HG03442 (cell line): ENCODE data around the gene RDH14.
A peak's percentile ranks its signal among the peaks of the same experiment; 100 is the strongest.

Experiments used
- ATAC-seq: cut with Tn5 transposase; IDR thresholded peaks from one replicate; pipeline ENCODE4 v1.9.1; 2021; ENCODE audit warnings: mild to moderate bottlenecking, moderate library complexity; ENCODE audit not compliant: unreplicated experiment

RDH14 gene

DNA sequence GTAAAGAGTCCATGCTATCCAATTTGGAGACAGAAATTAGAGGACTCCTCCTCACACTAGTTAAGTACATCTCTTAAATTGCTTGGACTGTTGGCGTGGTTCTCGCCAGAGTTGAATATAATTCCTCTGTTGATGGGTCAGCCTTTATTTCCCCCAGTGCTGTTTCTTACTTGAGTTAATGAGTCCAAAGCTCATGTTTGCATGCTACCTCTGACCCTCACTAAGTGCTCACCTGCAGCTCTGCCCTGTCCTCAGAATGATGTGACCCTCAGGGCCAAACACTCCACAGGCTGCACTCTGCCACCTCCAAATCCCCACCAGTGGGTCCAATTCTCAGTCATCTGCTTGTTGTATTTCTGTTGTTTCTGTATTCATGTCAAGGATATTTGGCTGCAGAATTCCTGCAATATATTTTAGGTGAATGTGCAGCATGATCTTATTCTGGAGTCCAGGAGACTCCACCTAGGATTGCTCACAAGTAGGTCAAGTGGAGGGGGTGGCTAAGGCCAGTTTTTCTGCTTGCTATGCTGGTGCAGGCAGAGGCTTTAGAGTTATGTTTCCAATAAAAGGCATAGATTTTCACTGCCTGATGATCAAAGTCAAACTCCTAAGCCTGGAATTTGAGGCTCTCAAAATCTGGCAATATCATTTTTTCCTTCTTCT, 37.8 kb downstream of the RDH14 start:
- no peak for ATAC-seq

GRCh38 chr2:18520451-18521425, 39.7 kb downstream of the RDH14 start:
- peak; percentile 84 for ATAC-seq

GRCh38 chr2:18519914-18520450, 40.5 kb downstream of the RDH14 start:
- no peak for ATAC-seq

DNA sequence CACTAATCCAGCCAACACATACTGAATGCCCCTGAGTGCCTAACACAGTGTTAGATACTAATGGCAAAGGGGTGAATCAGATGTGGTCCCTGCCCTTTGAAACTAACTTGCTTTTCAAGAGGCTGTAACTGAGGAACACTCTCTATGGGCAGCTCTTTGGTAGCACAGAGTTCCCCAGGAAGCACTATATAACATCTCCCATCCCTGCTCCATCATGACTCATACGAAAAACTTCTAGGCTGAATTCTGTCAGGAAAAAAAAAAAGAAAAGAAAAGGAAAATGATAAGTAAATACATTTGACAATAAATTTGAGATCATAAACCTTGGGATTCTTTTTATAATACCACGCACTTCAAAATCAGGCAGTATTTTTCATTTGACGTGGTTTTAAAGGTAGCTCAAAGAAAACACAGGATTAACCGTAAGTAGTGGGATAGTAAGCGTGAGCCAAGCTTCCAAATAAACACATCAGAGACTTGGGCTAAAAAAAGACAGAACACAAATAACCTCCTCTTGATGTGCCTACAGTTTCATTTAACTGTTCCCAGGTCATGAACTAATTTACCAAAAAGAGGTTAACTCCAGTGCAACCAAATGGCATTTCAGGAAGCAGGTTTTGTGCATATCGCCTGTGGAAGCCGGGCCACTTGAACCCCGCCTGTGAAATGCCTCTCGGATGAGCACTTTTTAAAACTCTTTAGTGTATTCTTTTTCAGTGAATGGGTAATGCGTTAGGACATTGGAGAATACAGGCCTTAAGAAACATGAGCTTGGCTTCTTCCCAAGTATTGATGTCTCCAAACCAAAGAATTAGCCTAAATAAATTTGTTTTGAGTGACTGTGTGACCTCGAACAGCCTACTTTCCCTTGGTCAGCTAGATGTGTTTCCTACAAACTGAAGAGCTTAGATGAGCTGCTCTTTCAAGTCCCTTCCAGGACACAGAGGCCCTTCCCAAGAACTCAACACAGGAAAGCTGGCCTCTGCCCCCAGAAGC, 42.0 kb downstream of the RDH14 start:
- no peak for ATAC-seq

GRCh38 chr2:18517386-18517785, 43.1 kb downstream of the RDH14 start:
- no peak for ATAC-seq

DNA sequence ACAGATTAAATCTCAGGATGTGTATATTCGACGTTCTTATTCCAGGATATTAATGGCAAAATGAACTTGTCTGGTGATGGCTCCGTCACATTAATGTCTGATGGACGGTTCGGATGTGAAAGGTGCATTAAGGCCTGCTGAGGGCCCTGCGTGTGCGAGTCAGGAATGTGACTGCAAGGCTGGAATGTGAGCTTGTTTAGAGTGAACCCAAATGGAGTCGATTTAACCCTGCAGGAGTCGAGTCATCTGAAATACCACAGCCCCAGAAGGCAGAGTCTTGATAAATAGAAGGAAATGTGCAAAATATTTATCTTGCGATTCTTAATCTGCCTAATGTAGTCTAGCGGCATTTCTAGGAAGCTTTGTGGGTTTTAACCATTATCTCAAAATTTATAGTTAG, 44.3 kb downstream of the RDH14 start:
- no peak for ATAC-seq

GRCh38 chr2:18514526-18515461, 45.7 kb downstream of the RDH14 start:
- no peak for ATAC-seq

- ATAC-seq, result no peak
Measured at GRCh38 chr2:18510775-18511174, 49.7 kb downstream of the RDH14 start.

GRCh38 chr2:18506883-18507509, 53.5 kb downstream of the RDH14 start:
- ATAC-seq, result peak; percentile 79

- ATAC-seq, result no peak
Measured at GRCh38 chr2:18505703-18506341, 54.6 kb downstream of the RDH14 start.
